Suprapubic skin (tissue), 4 donors: ENCODE data around the gene FRMD4A. TPM values are rescaled to one million over a fixed set of nuclear protein-coding genes. Genes with fewer than 3 reads are reported as not detected.
A peak's percentile ranks its signal among the peaks of the same experiment; 100 is the strongest.

Experiments used
- DNase-seq, 2 donors: peaks; one replicate each; pipeline ENCODE4 v3.0.0-alpha.2; 2019; ENCODE audit warnings: low spot score in 2 of 2
- H3K27ac ChIP-seq: fragments of 200-600 bp; sonication (generic); one replicate; pipeline ENCODE4 v1.5.1; 2019
- H3K27me3 ChIP-seq: fragments of 200-600 bp; sonication (generic); one replicate; pipeline ENCODE4 v1.5.1; 2019
- H3K36me3 ChIP-seq: fragments of 200-600 bp; sonication (generic); one replicate; pipeline ENCODE4 v1.5.1; 2019
- H3K4me1 ChIP-seq: fragments of 200-600 bp; sonication (generic); one replicate; pipeline ENCODE4 v1.5.1; 2019
- H3K4me3 ChIP-seq: fragments of 200-600 bp; sonication (generic); one replicate; pipeline ENCODE4 v1.5.1; 2019; ENCODE audit warnings: mild to moderate bottlenecking
- H3K9me3 ChIP-seq: fragments of 200-600 bp; sonication (generic); one replicate; pipeline ENCODE4 v1.5.1; 2019
- EP300 ChIP-seq: sonication (generic); formaldehyde crosslinking; IDR thresholded peaks from one replicate; pipeline ENCODE4 v1.6.1; 2017; ENCODE audit warnings: antibody characterized with exemption
- POLR2A ChIP-seq, 2 donors: fragments of 450-650 bp; IDR thresholded peaks; one replicate each; pipeline ENCODE4 v1.6.1; 2017; ENCODE audit warnings: antibody characterized with exemption in 2 of 2, mild to moderate bottlenecking in 2 of 2, moderate library complexity in 2 of 2
- POLR2AphosphoS5 ChIP-seq, 3 donors: sonication (generic); formaldehyde crosslinking; IDR thresholded peaks; one replicate each; pipeline ENCODE4 v1.6.1; 2017; ENCODE audit warnings: antibody characterized with exemption in 3 of 3
- WGBS: methylation state at CpG from one replicate; pipeline ENCODE4 v1.1.5; 2018; 5-methylcytosine and 5-hydroxymethylcytosine counted together
- total RNA-seq, 4 donors: library from RNA; depleted of rRNA; stranded (reverse); fragments of >200 nt; gene quantifications; one replicate each; pipeline ENCODE4 v1.1.0, GENCODE V29; 2016
- TF ChIP-seq, protein P1 (sequence below), 2 donors: fragments of 200-600 bp in 1 of 2; fragments of 450-650 bp in 1 of 2; sonication (generic) in 1 of 2; IDR thresholded peaks; one replicate each; pipeline ENCODE4 v1.5.1; 2016 to 2019; ENCODE audit warnings: antibody characterized with exemption in 2 of 2, mild to moderate bottlenecking in 1 of 2, moderate library complexity in 1 of 2

Gene FRMD4A
- total RNA-seq, 4 donors from 2014 or later: 27.4 to 86.3 (median 58.0) TPM

- TF ChIP-seq POLR2AphosphoS5 (IDR thresholded peaks at IDR 0.05): no peak
- TF ChIP-seq, protein P1, sequence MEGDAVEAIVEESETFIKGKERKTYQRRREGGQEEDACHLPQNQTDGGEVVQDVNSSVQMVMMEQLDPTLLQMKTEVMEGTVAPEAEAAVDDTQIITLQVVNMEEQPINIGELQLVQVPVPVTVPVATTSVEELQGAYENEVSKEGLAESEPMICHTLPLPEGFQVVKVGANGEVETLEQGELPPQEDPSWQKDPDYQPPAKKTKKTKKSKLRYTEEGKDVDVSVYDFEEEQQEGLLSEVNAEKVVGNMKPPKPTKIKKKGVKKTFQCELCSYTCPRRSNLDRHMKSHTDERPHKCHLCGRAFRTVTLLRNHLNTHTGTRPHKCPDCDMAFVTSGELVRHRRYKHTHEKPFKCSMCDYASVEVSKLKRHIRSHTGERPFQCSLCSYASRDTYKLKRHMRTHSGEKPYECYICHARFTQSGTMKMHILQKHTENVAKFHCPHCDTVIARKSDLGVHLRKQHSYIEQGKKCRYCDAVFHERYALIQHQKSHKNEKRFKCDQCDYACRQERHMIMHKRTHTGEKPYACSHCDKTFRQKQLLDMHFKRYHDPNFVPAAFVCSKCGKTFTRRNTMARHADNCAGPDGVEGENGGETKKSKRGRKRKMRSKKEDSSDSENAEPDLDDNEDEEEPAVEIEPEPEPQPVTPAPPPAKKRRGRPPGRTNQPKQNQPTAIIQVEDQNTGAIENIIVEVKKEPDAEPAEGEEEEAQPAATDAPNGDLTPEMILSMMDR (IDR thresholded peaks at IDR 0.05): no peak
- TF ChIP-seq EP300: no peak
- TF ChIP-seq POLR2A (IDR thresholded peaks at IDR 0.05): no peak
- WGBS: 97% methylated on average over 9 of the region's 9 CpGs
- H3K4me1 ChIP-seq: peaks cover 36% of the 10 kb centered on the region
Measured at GRCh38 chr10:13711291-13711690, 619.4 kb downstream of the FRMD4A start.

DNA sequence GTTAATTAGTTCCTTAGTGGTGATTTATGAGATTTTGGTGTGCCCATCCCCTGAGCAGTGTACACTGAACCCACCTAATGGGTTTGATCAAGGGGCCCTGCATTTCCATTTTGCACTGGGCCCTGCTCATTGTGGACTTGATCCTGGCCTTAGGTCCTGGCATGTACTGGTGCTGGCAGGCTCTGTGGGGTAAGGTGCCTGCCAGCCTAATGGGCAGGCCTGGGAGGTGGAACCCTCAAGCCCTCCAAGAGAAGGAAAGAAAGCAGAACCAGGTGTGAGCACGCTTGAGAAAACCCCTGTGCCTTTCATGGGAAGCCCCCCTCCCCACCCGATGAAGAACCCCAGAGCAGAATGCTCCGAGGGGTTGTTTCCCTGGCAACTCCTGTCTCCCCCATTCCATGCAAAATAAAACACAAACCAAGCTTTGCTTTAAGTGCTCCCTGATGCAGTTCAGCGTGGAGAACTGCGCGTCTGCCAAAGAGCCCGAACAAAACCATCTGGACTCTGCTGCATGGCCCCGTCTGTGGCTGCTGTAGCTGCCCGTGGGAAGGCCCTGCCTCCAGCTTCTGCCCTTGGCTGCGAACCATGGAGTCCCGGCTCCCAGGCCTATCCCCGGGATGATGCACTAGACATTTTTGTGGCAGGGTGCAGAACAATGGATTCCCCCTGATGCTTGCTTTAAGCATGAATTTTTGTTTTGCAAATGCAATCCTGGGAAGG lies 620.6 kb downstream of the FRMD4A start:
- TF ChIP-seq EP300: no peak
- TF ChIP-seq POLR2AphosphoS5 (IDR thresholded peaks at IDR 0.05): no peak
- TF ChIP-seq, protein P1 (IDR thresholded peaks at IDR 0.05): no peak
- no peak for TF ChIP-seq POLR2A (IDR thresholded peaks at IDR 0.05)
- Histone ChIP-seq H3K4me3 (no peak overlapping the region), H3K4me1 (peaks cover 47% of the 10 kb centered on the region), H3K36me3 (no peaks in the 10 kb centered on the region), H3K27me3 (no peaks in the 10 kb centered on the region), H3K27ac (no peak overlapping the region), H3K9me3 (no peaks in the 10 kb centered on the region)
- WGBS: 36% methylated on average over 9 of the region's 12 CpGs
- DNase-seq: no peak

More at GRCh38 chr10:13711291-13711690, 619.4 kb downstream of the FRMD4A start:
- Histone ChIP-seq H3K9me3 (no peaks in the 10 kb centered on the region), H3K27me3 (no peaks in the 10 kb centered on the region), H3K27ac (no peak overlapping the region), H3K4me3 (no peak overlapping the region), H3K36me3 (no peaks in the 10 kb centered on the region)
- DNase-seq: no peak

DNA sequence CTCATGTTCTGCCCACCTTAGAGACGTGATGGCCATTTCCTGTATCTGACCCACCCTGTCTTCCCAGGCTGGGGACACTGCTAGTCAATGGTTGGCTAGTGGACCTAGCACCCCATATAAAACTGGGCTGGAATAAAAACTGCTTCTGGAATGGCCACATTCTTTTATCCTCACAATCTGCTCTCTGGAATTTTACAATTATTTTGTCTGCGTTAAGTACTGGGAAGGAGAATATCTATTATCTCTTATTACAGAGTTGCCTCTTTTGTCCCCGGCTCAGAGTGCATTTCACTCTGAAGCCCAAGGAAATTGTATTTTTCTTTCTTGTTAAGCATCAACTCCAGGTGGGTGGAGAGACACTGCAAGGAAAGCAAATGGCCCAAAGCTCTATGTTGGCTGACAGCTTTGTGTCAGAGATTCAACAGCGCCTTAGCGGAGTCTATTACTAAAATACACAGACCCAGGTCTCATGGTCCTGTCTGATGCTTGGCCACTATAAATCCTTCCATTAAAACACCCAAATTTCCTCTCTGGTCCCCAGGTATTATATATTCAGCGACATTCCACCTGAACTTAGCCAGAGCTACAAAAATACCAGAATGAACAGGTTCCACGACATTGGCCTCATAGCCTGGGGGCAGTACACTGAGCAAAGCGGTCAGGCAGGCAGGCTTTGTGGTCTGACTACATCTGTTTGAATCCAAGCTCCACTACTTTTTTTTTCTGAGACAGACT lies 622.3 kb downstream of the FRMD4A start:
- peaks cover 61% of the 10 kb centered on the region for H3K4me1 ChIP-seq
- 44% methylated on average over 7 of the region's 8 CpGs for WGBS
- peak overlapping the region; percentile 45 for H3K4me3 ChIP-seq
- TF ChIP-seq, protein P1 (IDR thresholded peaks at IDR 0.05): no peak
- no peak for TF ChIP-seq POLR2AphosphoS5 (IDR thresholded peaks at IDR 0.05)
- H3K36me3 ChIP-seq: no peaks in the 10 kb centered on the region
- H3K27me3 ChIP-seq: no peaks in the 10 kb centered on the region
- no peaks in the 10 kb centered on the region for H3K9me3 ChIP-seq
- DNase-seq: no peak
- peak overlapping the region; percentile 65 for H3K27ac ChIP-seq

DNA sequence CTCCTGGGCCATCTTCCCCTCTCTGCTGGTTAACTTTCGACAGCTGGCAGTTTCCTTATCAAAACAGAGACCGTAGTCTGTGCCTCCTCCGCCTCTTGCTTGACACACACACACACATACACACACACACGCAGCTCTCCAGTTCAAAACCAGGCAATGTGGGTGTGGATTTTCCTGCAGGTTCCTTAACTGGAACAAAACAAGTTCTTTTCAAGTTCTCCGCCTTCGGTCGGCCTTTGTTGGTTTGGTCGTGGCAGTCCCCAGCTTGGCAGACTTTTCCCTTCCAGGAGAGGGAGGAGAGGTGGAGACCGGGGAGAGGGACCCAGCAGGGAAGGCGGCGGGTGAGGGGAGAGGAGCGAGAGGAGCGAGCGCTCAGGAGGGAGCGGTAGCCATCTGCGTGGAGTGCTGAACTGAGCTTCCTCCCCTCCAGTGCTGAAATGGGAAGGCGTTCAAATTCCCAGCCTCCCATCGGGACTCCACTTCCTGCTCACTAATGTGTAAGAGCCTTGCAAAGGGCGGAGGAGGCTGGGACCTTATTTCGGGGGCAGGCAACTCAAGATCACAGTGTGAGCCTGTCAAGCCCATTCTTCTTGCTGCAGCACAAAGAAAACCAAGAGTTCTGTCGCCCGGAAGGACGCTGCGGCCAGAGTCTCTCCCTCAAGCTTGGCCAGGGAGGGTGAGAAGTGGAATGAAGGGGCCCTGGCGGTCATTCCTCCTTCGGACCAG lies 623.4 kb downstream of the FRMD4A start:
- Histone ChIP-seq H3K27ac (peak overlapping the region; percentile 65), H3K9me3 (no peaks in the 10 kb centered on the region), H3K36me3 (no peaks in the 10 kb centered on the region), H3K27me3 (no peaks in the 10 kb centered on the region), H3K4me3 (peak overlapping the region; percentile 45), H3K4me1 (peaks cover 68% of the 10 kb centered on the region)
- WGBS: 2% methylated on average over 19 of the region's 26 CpGs
- DNase-seq: peak in 1 of 2 donors; percentile 78
- TF ChIP-seq EP300 (no peak), POLR2AphosphoS5 (IDR thresholded peaks at IDR 0.05) (peak in 1 of 3 donors; percentile 17)

GRCh38 chr10:13706604-13707003 lies 624.1 kb downstream of the FRMD4A start:
- no peak for DNase-seq
- Histone ChIP-seq H3K27ac (peak overlapping the region; percentile 65), H3K4me1 (peaks cover 69% of the 10 kb centered on the region), H3K36me3 (no peaks in the 10 kb centered on the region), H3K4me3 (peak overlapping the region; percentile 45), H3K27me3 (no peaks in the 10 kb centered on the region), H3K9me3 (no peaks in the 10 kb centered on the region)
- TF ChIP-seq, protein P1 (IDR thresholded peaks at IDR 0.05): no peak
- TF ChIP-seq POLR2A (IDR thresholded peaks at IDR 0.05) (no peak), EP300 (no peak), POLR2AphosphoS5 (IDR thresholded peaks at IDR 0.05) (no peak)
- WGBS: 42% methylated on average over 10 of the region's 10 CpGs
